GM03348 (cell line): Measurements from ENCODE around the gene COL5A1.
"Not testable (repeated sequence)": the region's sequence is repeated elsewhere in the genome, so short reads cannot be mapped to it uniquely, and the experiment has no call there.

Source experiments
- DNase-seq: peaks from one replicate; pipeline ENCODE4 v3.0.0; 2012; ENCODE audit warnings: low spot score

The COL5A1 gene

DNA sequence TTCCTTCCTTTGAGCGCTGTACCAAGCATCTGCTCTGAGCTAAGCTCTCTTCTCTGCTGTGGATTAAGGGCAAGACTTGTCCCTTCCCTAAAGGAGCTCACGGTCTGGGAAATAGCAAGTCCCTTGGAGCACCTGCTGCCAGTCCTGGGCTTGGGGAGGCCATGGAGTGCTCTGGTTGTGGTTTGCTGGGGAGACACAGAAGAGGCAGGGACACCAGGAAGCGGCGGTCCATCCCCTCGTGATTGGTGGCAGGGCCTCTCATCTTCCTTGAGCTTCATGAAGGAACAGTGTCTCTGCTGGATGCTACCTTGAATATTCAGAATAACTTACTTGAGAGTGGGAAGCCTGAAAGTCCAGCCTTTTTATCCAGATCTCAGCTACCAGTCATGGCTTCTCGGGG, 35.3 kb downstream of the COL5A1 start:
- DNase-seq = no peak

- DNase-seq = no peak
Measured at GRCh38 chr9:134677743-134678142, 36.1 kb downstream of the COL5A1 start.

GRCh38 chr9:134678206-134678605, 36.6 kb downstream of the COL5A1 start:
- DNase-seq = no peak

DNA sequence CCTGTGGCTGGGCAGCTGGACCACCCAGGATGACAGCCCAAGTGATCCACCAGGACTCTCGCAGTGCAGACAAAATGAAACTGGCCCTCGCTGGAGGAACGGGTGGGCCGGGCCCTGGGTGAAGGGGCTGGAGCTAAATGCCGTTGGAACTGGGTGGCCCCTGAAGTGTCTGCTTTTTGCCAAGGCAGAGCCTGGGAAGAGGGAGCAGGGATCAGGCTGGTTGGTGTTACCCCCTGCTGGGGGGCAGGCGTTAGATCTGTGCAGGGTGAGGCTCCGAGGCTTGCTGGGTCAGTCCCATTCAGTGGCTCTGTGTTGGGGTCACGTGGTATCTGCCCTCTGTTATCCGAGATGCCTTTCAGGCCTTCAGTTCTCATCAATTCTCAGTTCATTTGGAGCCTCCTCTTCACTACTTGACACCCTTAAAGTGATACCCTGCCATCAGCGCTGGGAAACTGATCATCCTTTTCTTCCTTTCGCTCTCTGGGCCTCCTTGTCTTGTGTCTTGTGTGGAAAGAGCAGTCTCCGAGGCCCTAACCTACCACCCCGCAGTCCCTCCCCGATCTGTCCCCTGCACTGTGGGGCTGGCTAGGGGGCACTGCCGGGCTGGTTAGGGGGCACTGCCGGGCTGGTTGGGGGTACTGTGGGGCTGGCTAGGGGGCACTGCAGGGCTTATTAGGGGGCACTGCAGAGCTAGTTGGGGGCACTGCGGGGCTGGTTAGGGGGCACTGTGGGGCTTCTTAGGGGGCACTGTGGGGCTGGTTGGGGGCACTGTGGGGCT, 37.3 kb downstream of the COL5A1 start:
- DNase-seq = no peak

DNA sequence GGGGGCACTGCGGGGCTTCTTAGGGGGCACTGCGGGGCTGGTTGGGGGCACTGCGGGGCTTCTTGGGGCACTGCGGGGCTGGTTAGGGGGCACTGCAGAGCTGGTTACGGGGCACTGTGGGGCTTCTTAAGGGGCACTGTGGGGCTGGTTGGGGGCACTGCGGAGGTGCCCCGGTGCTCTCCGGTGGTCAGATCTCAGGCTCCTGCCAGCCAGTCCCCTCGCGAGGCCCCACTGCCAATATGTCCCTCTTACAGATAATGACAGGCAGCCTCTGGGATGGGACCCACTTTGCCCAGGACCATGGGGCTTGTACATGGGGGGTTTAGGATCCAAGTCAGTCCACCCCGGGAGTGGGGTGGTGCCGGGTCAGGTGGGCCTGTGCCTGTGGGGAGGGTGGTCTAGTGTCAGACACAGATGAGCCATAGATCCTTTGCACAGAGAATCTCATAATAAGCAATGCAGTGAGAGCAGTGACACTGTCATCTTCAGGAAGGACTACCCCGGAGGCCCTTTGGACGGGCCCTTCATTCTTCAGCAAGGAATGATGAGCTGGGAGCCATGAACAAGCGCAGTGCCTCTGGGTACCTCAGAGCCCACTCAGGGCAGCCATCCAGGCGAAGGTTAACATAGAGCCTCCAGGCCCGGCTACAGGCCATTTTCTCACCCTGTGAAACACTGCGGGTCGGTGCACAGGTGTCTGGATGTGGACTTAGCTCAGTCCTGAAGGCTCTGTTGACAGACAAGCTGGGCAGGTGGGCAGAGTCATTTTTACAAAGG, 38.2 kb downstream of the COL5A1 start:
- DNase-seq = no peak

DNA sequence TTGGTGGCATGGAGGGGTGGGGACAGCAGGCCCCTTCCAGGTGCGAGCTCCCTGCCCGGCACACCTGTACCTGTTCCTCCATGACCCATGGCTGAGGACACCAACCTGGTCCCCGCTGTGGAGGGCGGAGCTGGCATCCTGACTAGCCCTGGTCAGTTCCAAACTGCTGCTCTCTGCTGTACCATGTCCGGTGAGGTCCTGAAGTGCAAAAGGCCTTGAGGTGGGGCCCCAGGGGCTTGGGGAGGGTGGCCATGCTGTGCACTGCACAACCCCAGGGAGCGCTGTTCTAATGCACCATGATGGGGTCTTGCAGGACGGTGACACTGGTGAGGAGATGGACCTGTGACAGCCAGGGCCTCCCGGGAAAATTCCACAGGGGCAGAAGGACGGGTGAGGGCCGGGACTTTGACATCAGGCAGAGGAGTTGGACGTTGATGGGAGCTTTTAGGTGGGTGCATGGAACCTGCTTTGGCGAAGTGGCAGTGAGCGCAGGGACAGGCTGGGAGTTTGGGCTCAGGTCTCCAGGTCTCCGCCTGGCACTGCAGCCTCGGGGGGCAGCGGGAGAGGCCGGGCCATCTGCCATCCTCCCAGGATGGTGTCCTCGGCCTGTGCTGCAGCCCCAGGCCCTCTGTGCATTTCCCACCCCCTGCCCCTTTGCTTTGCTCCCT, 38.9 kb downstream of the COL5A1 start:
- DNase-seq = no peak

GRCh38 chr9:134681061-134681661, 39.6 kb downstream of the COL5A1 start:
- DNase-seq = peak; percentile 53

DNA sequence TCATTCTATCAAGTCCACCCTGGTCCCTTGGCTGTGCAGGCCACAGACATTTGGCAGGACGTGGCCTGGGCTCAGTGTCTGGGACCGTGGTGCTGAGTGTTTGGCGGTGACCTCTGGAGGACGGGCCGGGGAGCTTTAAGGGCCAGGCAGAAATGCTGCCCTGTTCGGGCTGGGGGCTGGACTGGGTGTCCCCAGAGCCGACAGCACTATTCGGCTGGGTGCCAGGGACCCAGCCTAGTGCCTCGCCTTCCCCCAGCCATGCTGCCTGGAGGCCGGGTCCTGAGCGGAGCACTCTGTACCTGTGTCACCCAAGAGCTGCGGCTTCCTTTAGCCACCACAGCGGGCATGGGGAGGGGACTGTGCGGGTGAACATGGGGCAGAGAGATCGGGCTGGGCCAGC, 40.4 kb downstream of the COL5A1 start:
- DNase-seq = no peak

DNA sequence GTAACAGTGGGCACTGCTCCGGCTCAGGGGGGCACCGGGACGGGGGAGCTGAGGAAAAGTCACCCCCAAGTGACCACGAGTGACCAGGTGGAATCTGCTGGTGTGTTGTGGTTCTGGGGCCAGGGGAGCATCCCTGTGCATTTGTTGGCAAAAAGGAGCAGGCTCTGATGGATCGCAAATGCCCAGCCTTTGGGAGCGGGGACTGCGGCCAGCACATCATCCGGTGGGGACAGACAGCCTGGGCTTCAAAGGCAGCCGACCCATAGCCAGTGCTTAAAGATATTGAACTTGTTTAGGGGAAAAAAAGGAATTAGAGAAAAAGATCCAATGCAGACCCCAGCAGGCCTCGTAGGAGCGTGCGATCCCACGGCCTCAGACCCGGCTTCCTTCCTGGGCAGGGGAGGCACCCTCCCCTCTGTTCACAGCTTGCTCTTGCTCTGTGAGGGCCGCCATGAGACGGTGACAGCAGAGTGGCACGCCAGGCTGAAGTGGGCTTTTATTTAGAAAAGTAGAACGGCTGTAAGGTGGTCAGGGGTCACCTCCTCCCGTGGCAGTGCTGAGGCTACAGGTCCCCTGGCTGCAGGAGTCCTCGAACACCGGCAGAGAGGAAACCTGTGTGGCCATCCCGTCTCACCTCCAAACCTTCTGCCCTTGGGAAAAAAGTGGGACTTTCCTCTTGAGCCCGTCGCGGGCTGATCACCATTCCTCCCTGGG, 41.2 kb downstream of the COL5A1 start:
- DNase-seq = no peak

GRCh38 chr9:134683714-134684374, 42.2 kb downstream of the COL5A1 start:
- DNase-seq = no peak

DNA sequence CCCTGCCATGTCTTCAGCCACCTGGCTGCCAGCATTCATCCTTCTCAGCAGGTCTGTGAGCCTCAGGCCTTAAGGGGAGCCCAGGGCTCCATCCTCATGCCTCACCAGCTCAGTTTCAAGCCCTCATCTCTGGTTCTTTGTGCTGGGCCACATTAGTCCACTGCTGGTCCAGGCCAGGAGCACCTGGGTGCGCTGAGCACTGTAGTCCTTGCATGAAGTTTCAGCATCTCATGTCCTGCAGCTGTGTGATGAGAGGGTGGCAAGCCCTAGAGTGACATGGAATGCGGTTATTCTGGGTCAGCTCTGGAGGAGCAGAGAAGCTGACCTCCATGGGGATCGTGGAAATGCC, 42.7 kb downstream of the COL5A1 start:
- no peak for DNase-seq

DNA sequence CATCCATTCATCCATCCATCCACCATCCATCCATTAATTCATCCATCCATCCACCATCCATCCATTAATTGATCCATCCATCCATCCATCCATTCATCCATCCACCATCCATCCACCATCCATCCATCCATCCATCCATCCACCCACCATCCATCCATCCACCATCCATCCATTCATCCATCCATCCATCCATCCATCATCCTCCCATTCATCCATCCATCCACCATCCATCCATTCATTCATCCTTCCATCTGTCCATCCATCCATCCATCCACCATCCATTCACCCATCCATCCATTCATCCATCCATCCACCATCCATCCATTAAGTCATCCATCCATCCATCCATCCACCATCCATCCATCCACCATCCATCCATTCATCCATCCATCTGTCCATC, 43.3 kb downstream of the COL5A1 start:
- DNase-seq = not testable (repeated sequence)

DNA sequence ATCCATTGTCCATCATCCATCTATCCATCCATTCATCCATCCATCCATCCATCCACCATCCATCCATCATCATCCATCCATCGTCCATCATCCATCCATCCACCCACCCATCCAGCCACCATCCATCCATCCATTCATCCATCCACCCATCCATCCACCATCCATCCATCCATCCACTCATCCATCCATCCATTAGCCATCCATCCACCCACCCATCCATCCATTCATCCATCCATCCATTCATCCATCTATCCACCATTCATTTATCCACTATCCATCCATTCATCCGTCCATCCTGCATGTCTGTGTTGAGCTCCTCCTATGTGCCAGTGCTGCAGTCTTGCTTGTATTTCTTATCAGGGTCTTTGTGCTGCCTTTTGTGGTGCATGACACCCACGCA, 44.2 kb downstream of the COL5A1 start:
- no peak for DNase-seq

DNA sequence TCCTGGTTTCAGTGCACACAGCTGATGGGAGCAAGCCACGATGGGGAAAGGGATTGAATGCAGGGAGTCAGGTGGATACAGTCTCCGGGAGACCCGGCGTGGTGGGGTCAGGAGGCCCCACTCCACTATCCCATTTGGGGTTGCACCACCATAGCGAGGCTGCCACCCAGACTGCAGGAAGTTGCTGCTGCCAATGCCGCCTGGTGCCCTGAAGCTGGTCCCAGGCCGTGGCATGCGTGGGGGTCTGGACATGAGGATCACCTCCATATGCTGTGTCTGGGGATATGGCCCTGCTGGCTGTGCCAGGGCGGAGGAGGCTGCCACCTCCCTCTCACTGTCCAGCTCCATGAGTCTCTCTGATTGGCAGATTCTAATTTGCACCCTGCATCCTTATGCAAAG, 45.3 kb downstream of the COL5A1 start:
- DNase-seq = no peak

- DNase-seq = no peak
Measured at GRCh38 chr9:134687556-134687955, 46.0 kb downstream of the COL5A1 start.

DNA sequence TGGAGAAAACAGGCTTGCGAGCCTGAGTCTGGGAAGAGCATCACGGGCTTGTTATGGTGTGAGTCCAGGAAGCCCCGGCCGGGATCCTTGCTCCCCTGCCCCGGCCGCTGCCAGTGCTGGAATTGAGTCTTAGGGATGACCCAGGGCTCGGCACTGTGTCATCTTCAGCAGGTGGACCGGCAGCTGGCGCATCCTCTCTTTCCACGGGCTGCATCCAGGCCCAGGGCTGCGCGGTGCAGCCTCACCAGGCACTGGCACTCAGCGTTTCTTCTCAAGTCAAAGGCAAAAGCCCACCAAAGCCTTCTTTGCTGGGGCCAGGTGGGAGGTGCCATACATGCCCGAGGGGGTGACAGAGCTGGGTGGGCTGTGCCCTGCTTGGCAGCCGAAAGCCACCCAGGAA, 46.6 kb downstream of the COL5A1 start:
- no peak for DNase-seq

DNA sequence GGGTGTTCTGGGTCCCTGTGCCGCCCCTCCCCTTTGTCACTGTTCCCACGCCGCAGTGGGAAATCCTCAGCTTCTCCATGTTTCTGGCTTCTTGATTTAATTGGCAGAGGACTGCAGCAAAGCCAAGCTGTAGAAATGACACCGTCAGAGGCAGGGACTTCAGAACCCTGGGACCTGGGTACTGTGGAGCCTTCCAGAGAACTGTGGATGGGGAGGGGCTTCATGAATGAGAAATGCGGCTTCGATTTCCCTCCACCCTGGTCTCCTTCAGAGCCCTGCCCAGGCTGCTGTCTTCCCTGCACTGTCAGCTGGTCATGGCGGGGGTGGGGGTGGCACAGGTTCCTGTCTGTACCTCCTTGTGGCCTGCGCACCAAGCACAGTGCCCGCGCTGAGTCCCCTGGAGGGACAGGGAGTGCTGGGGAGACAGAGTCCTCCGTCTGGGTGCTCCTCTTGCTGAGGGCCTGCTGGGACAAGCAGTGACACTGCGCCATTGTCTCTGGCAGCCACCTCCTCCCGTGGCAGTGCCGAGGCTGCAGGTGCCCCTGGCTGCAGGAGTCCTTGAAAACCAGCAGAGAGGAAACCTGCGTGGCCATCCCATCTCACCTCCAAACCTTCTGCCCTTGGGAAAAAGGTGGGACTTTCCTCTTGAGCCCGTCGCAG, 47.2 kb downstream of the COL5A1 start:
- no peak for DNase-seq

DNA sequence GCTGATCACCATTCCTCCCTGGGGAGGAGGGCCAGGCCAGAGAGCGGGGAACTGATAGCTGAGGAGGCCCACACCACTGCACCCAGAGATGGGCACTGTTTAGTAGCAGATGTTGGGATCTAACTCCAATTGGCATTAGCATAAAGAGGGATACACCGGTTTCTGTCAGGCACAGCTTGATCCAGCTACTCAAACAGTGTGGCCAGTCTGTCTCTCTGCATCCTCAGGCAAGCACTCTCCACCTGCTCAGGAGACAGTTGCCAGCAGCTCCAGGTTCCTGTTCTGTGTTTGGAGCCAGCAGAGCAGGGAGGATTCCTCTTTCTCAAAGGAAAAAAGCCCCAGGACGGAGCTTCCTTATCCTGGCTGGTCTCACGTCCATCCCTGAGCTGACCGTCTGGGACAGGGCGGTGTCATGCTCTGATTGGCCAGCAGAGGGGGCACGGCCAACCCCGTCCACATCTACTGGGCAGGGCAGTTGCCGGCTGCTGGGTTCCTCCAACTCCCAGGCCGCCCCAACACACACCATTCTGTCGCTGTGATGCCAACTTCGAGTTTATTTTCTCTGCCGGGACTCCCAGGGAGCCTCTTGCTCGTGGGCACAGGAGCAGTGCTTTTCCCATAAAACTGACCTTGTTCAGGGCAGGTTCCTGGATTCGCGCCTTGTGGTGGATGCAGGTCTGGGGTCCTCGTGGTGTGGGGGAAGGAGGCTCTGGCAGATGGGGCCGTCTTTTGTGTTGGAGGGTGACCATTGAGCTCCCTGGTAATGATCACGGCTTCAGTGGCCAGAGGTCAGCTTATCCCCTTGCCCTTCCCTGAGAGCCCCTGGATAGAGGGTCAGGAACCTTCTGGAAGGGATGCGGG, 47.9 kb downstream of the COL5A1 start:
- DNase-seq = peak; percentile 90

DNA sequence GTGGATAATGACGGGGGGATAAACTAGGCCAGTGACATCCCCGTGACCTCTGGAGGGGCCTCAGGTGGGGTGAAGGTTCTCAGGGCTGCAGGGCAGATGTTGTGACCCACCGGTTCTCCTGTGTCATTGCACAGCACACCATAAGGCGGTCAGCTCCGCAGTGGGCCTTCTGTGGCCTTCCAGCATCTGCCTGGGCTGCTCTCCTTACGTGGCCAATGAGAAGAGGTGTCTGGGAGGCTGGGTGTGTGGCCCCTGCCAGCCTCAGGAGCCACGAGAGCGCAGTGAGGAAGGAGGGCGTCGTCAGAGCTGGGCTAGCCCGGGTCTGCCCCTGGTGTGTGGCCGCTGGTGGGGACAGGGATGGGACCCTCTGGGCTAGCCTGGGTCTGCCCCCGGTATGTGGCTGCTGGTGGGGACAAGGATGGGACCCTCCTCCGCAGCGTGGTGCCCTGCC, 48.7 kb downstream of the COL5A1 start:
- DNase-seq = no peak
